Smooth muscle cell (in vitro differentiated cells): ENCODE measurements around the gene MAGI2. TPM values are rescaled to one million over a fixed set of nuclear protein-coding genes. Genes with fewer than 3 reads are reported as not detected.

Experiments used
- DNase-seq: peaks from one replicate; lab custom pipeline; 2025; ENCODE audit not compliant: unreplicated experiment; lab: John Stamatoyannopoulos, UW
- H2AFZ ChIP-seq: fragments of 200-600 bp; sonication (generic); 2 replicates; pipeline ENCODE4 v1.6.0; 2016; ENCODE audit warnings: antibody characterized with exemption, low read depth, mild to moderate bottlenecking
- H3F3A ChIP-seq: fragments of 200-600 bp; sonication (generic); 2 replicates; pipeline ENCODE4 v1.6.0; 2017; ENCODE audit warnings: antibody characterized with exemption, low read depth
- H3K27ac ChIP-seq: fragments of 200-600 bp; sonication (generic); 2 replicates; pipeline ENCODE4 v1.5.1; 2016; ENCODE audit warnings: low read depth, mild to moderate bottlenecking
- H3K27me3 ChIP-seq: fragments of 200-600 bp; sonication (generic); 2 replicates; pipeline ENCODE4 v1.6.1; 2016; ENCODE audit warnings: low read depth, mild to moderate bottlenecking
- H3K36me3 ChIP-seq: fragments of 200-600 bp; sonication (generic); 2 replicates; pipeline ENCODE4 v1.5.1; 2016; ENCODE audit warnings: low read depth
- H3K4me1 ChIP-seq: fragments of 200-600 bp; sonication (generic); 2 replicates; pipeline ENCODE4 v1.5.1; 2016; ENCODE audit warnings: low read depth
- H3K4me2 ChIP-seq: fragments of 200-600 bp; sonication (generic); 2 replicates; pipeline ENCODE4 v1.6.0; 2016; ENCODE audit warnings: mild to moderate bottlenecking
- H3K4me3 ChIP-seq: fragments of 200-600 bp; sonication (generic); 2 replicates; pipeline ENCODE4 v1.5.1; 2016; ENCODE audit warnings: mild to moderate bottlenecking
- H3K79me2 ChIP-seq: fragments of 200-600 bp; sonication (generic); 2 replicates; pipeline ENCODE4 v1.6.0; 2016; ENCODE audit warnings: low read depth, mild to moderate bottlenecking
- H3K9ac ChIP-seq: fragments of 200-600 bp; sonication (generic); 2 replicates; pipeline ENCODE4 v1.6.0; 2016; ENCODE audit warnings: low read depth
- H3K9me3 ChIP-seq: fragments of 200-600 bp; sonication (generic); replicated peaks from 2 replicates; pipeline ENCODE4 v1.5.1; 2016; ENCODE audit warnings: low read depth
- H4K20me1 ChIP-seq: fragments of 200-600 bp; sonication (generic); 2 replicates; pipeline ENCODE4 v1.6.0; 2016; ENCODE audit warnings: low read depth
- WGBS: methylation state at CpG from one replicate; pipeline ENCODE4 v1.1.7; 2016; ENCODE audit warnings: low lambda C conversion rate; 5-methylcytosine and 5-hydroxymethylcytosine counted together
- polyA plus RNA-seq: library from polyadenylated mRNA; unstranded; fragments of >200 nt; fragmentation: Nextera tagmentation; extraction: Ambion mirVana; gene quantifications from 2 replicates; pipeline ENCODE4 v1.2.1, GENCODE V29; 2016
- total RNA-seq: library from RNA; depleted of rRNA; stranded (reverse); fragments of >200 nt; gene quantifications from 2 replicates; pipeline ENCODE4 v1.2.3, GENCODE V29; 2014
- TF ChIP-seq, protein P1 (sequence below): fragments of 200-600 bp; sonication (generic); IDR thresholded peaks from 2 replicates; pipeline ENCODE4 v1.5.1; 2017; ENCODE audit warnings: borderline replicate concordance, mild to moderate bottlenecking, antibody characterized with exemption; ENCODE audit not compliant: insufficient read depth, poor library complexity, severe bottlenecking

The MAGI2 gene
- total and polyA plus RNA-seq, 2 experiments from 2014 or later: 3.4 to 10.7 TPM

DNA sequence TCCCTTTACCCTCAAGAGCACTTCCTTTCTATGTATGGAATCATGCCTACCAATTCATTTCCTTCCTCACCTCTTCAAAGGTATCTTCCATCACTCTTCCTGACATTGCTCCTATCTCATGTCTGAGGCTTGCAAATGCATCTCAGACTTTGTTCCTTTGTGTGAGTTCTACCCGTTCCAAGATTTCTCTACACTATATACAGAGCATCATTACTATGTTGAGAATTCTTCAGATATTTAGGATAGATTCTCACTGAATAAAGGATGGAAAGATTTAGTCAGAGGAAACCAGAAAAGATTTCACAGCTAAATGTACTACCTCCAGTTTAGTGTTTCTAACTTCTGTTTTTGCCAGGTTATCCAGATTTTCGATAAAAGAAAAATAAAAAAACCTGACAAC, 1192.2 kb downstream of the MAGI2 start:
- TF ChIP-seq, protein P1, sequence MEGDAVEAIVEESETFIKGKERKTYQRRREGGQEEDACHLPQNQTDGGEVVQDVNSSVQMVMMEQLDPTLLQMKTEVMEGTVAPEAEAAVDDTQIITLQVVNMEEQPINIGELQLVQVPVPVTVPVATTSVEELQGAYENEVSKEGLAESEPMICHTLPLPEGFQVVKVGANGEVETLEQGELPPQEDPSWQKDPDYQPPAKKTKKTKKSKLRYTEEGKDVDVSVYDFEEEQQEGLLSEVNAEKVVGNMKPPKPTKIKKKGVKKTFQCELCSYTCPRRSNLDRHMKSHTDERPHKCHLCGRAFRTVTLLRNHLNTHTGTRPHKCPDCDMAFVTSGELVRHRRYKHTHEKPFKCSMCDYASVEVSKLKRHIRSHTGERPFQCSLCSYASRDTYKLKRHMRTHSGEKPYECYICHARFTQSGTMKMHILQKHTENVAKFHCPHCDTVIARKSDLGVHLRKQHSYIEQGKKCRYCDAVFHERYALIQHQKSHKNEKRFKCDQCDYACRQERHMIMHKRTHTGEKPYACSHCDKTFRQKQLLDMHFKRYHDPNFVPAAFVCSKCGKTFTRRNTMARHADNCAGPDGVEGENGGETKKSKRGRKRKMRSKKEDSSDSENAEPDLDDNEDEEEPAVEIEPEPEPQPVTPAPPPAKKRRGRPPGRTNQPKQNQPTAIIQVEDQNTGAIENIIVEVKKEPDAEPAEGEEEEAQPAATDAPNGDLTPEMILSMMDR: no peak

DNA sequence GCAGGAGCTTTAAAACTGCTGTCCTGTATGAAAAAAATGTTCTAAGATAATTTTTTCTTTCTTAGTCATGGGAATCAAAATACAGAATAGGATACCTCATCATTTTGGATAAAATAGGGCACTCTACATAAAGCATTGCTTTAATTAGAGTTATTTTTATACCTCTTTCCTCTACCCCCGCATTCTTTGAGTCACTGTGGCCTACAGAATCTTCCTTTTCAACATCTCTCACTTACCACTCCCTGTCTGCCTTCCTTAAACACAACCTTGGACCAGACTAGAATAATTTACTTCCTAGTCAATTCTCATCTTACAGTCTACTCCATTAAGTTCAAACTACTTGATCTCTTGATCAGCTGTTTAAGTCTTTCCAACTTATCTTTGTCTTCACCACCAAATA, 1192.6 kb downstream of the MAGI2 start:
- no peak overlapping the region for H3K4me3 ChIP-seq
- no peak overlapping the region for H2AFZ ChIP-seq
- H3K27me3 ChIP-seq: no peaks in the 10 kb centered on the region
- no peaks in the 10 kb centered on the region for H3K9me3 ChIP-seq
- H3F3A ChIP-seq: no peaks in the 10 kb centered on the region
- no peaks in the 10 kb centered on the region for H3K36me3 ChIP-seq
- TF ChIP-seq, protein P1: no peak
- no peak overlapping the region for H3K9ac ChIP-seq
- DNase-seq: no peak
- 93% methylated on average over 1 of the region's 1 CpG for WGBS
- no peaks in the 10 kb centered on the region for H3K4me1 ChIP-seq
- no peaks in the 10 kb centered on the region for H3K79me2 ChIP-seq
- H3K4me2 ChIP-seq: no peak overlapping the region
- H4K20me1 ChIP-seq: no peaks in the 10 kb centered on the region
- H3K27ac ChIP-seq: no peak overlapping the region

More for the DNA sequence above, 1192.2 kb downstream of the MAGI2 start:
- H2AFZ ChIP-seq: no peak overlapping the region
- no peak overlapping the region for H3K27ac ChIP-seq
- no peaks in the 10 kb centered on the region for H3K9me3 ChIP-seq
- no peaks in the 10 kb centered on the region for H3K27me3 ChIP-seq
- 86% methylated on average over 2 of the region's 2 CpGs for WGBS
- H3K4me3 ChIP-seq: no peak overlapping the region
- H3K36me3 ChIP-seq: no peaks in the 10 kb centered on the region
- H3F3A ChIP-seq: no peaks in the 10 kb centered on the region
- no peaks in the 10 kb centered on the region for H3K79me2 ChIP-seq
- no peak overlapping the region for H3K9ac ChIP-seq
- no peak for DNase-seq
- H3K4me2 ChIP-seq: no peak overlapping the region
- no peaks in the 10 kb centered on the region for H4K20me1 ChIP-seq
- H3K4me1 ChIP-seq: no peaks in the 10 kb centered on the region

DNA sequence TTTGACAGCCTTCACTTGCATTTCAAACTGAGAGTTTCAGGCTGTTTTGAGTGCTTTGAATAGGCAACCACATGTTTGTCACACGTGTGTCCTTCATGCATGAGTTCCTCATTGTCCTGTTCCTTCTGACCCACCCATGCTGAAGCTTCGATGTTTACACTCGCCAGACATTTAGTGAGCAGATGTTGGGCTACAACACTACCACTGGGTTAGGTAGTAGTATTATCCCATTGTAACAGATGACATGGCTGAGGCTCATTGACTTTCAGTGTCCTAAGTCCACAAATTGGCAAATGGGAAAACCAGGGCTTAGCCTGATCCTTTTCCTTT, 1198.8 kb downstream of the MAGI2 start:
- no peak overlapping the region for H3K27ac ChIP-seq
- WGBS: 95% methylated on average over 3 of the region's 3 CpGs
- no peaks in the 10 kb centered on the region for H3K36me3 ChIP-seq
- DNase-seq: no peak
- TF ChIP-seq, protein P1: no peak
- no peak overlapping the region for H2AFZ ChIP-seq
- no peaks in the 10 kb centered on the region for H3F3A ChIP-seq
- no peak overlapping the region for H3K9ac ChIP-seq
- H3K4me3 ChIP-seq: no peak overlapping the region
- no peaks in the 10 kb centered on the region for H3K79me2 ChIP-seq
- no peaks in the 10 kb centered on the region for H3K9me3 ChIP-seq
- H3K27me3 ChIP-seq: no peaks in the 10 kb centered on the region
- no peaks in the 10 kb centered on the region for H3K4me1 ChIP-seq
- no peaks in the 10 kb centered on the region for H4K20me1 ChIP-seq
- no peak overlapping the region for H3K4me2 ChIP-seq

DNA sequence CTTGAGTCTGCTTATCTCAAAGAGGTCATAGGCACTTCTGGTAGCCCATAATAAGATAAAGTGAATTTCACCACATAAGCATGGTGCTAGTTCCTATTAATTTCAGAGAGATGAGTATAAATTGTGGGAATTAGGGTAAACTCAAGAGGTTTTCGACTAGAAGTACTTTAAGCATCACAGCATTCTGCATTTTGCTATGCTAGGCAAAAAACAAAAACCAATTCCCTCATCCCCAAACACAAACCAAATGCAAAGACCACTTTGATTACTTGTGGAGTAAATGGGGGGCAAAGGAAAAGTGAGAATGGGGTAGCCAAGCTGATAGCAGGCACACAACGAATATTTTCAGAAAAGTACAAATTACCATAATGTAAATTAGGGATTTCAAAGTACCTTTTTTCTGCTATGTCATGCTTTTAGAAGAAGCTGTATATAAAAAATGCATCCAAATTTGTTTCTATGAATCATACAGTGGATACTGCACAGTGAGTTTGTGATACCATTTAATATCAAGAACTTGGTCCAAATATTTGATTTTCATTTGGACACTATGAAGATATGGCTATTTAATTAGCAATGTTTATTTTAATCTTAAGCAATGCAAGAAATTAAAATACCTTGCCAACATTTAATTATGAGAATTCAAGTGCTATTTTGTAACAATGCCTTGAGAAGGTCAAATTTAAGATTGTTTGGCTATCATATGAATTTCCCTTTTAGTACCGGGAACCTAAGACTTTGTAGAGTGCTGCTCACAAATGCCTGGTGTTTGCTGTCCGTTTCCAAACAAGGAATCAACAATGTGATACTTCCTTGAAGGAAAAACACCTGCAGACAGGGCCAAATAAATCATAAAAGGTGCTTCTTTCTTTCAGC, 1199.4 kb downstream of the MAGI2 start:
- DNase-seq: no peak
- TF ChIP-seq, protein P1: no peak
- no peak overlapping the region for H3K4me3 ChIP-seq
- no peaks in the 10 kb centered on the region for H3K27me3 ChIP-seq
- no peak overlapping the region for H3K9ac ChIP-seq
- no peaks in the 10 kb centered on the region for H3K79me2 ChIP-seq
- H3K9me3 ChIP-seq: no peaks in the 10 kb centered on the region
- H3K27ac ChIP-seq: no peak overlapping the region
- H3K36me3 ChIP-seq: no peaks in the 10 kb centered on the region
- no peak overlapping the region for H3K4me2 ChIP-seq
- H2AFZ ChIP-seq: no peak overlapping the region
- H3F3A ChIP-seq: no peaks in the 10 kb centered on the region
- no peaks in the 10 kb centered on the region for H3K4me1 ChIP-seq
- WGBS: 85% methylated on average over 4 of the region's 4 CpGs
- H4K20me1 ChIP-seq: no peaks in the 10 kb centered on the region
